AG09309 (cell line): ENCODE measurements around the gene CCDC191.
A peak's percentile ranks its signal among the peaks of the same experiment; 100 is the strongest.

Source experiments
- DNase-seq: peaks from one replicate; pipeline ENCODE4 v3.0.0-alpha.2; 2010; ENCODE audit warnings: low read depth
- H3K4me3 ChIP-seq: 2 replicates; pipeline ENCODE4 v1.5.1; 2011; ENCODE audit warnings: mild to moderate bottlenecking, low read depth, low read length, moderate library complexity; ENCODE audit not compliant: control insufficient read depth
- CTCF ChIP-seq: IDR thresholded peaks from 2 replicates; pipeline ENCODE4 v1.5.1; 2011; ENCODE audit warnings: mild to moderate bottlenecking, low read depth, low read length, inconsistent platforms; ENCODE audit not compliant: insufficient read depth, control insufficient read depth; ENCODE audit errors: missing control alignments

Gene CCDC191

GRCh38 chr3:113953677-113954076 is 102.6 kb downstream of the CCDC191 start:
- TF ChIP-seq CTCF: no peak
- no peak overlapping the region for H3K4me3 ChIP-seq
- DNase-seq: no peak

- DNase-seq: no peak
- TF ChIP-seq CTCF: no peak
- no peak overlapping the region for H3K4me3 ChIP-seq
These were observed 103.4 kb downstream of the CCDC191 start for GRCh38 chr3:113952921-113953320.

GRCh38 chr3:113948015-113948917 is 108.1 kb downstream of the CCDC191 start:
- no peak for TF ChIP-seq CTCF
- DNase-seq: no peak
- peak overlapping the region; percentile 69 for H3K4me3 ChIP-seq

- TF ChIP-seq CTCF: no peak
- no peak for DNase-seq
- H3K4me3 ChIP-seq: peak within 1 kb of the TSS; percentile 69
These were observed 108.8 kb downstream of the CCDC191 start, which contains the start of gene ZDHHC23 for GRCh38 chr3:113947372-113948014. ZDHHC23 (plus strand) TSS chr3:113948013; CDS start chr3:113948803, 790 bp downstream.

- no peak for DNase-seq
- no peak for TF ChIP-seq CTCF
- H3K4me3 ChIP-seq: peak overlapping the region; percentile 69
These were observed 109.5 kb downstream of the CCDC191 start for GRCh38 chr3:113946831-113947230.

- no peak for DNase-seq
- TF ChIP-seq CTCF: no peak
- no peak overlapping the region for H3K4me3 ChIP-seq
These were observed 128.8 kb downstream of the CCDC191 start for GRCh38 chr3:113927556-113927955.
